HG03558 (cell line): Measurements from ENCODE around the gene RPS24.

Source experiments
- ATAC-seq: cut with Tn5 transposase; IDR thresholded peaks from one replicate; pipeline ENCODE4 v1.9.1; 2021; ENCODE audit warnings: moderate number of reproducible peaks; ENCODE audit not compliant: unreplicated experiment; ENCODE audit errors: extremely low read depth

The RPS24 gene

GRCh38 chr10:78081292-78081691 is 47.6 kb downstream of the RPS24 start:
- ATAC-seq, result no peak

- ATAC-seq, result no peak
Measured at GRCh38 chr10:78082636-78083035, 49.0 kb downstream of the RPS24 start.
